ENCODE results near the gene LRP11.

- TF ChIP-seq EZH2phosphoT487 (IDR thresholded peaks at IDR 0.05; ENCODE audit: borderline replicate concordance, low read depth, low read length) (no peak), CTCF (conservative IDR thresholded peaks at IDR 0.05; ENCODE audit: low read length) (no peak)
Observed at GRCh38 chr6:149863698-149864577, at the start of gene LRP11.

Measured in OCI-LY7 (cell line).